HepG2 (cell line): ENCODE data around the gene SMYD5. TPM values are rescaled to one million over a fixed set of nuclear protein-coding genes. Genes with fewer than 3 reads are reported as not detected.

Experiments used
- ERF ChIP-seq: IDR thresholded peaks from 2 replicates; pipeline ENCODE4 v1.6.1; 2018; ENCODE audit warnings: missing biosample characterization, missing genetic modification reagents
- FOXK1 ChIP-seq: sonication (generic); formaldehyde crosslinking; IDR thresholded peaks from 2 replicates; pipeline ENCODE4 v1.4.0; 2020; ENCODE audit warnings: low read depth, missing genetic modification reagents, borderline replicate concordance
- GABPA ChIP-seq, 2 experiments: IDR thresholded peaks; 2 replicates each; pipeline ENCODE4 v1.6.1; 2011 to 2016; ENCODE audit warnings: low read depth in 2 of 2, low read length in 1 of 2, missing biosample characterization in 1 of 2, missing genetic modification characterization in 1 of 2
- JARID2 ChIP-seq: sonication (generic); formaldehyde crosslinking; IDR thresholded peaks from 2 replicates; pipeline ENCODE4 v1.8.1; 2023; ENCODE audit warnings: missing genetic modification reagents, inconsistent platforms; ENCODE audit not compliant: insufficient replicate concordance
- KDM4B ChIP-seq: sonication (generic); formaldehyde crosslinking; IDR thresholded peaks from 2 replicates; pipeline ENCODE4 v1.4.0; 2020; ENCODE audit warnings: missing genetic modification reagents
- MTF2 ChIP-seq: sonication (generic); formaldehyde crosslinking; IDR thresholded peaks from 2 replicates; pipeline ENCODE4 v1.5.0; 2020; ENCODE audit warnings: missing genetic modification reagents, borderline replicate concordance
- NR1H2 ChIP-seq: sonication (generic); formaldehyde crosslinking; IDR thresholded peaks from 2 replicates; pipeline ENCODE4 v1.8.1; 2022; ENCODE audit warnings: low read depth, missing genetic modification reagents, borderline replicate concordance
- SRSF4 ChIP-seq: fragments of 200-400 bp; formaldehyde crosslinking; IDR thresholded peaks from one replicate; pipeline ENCODE4 v1.6.1; 2018; ENCODE audit warnings: mild to moderate bottlenecking, low read depth, low read length, moderate library complexity; ENCODE audit not compliant: poor library complexity, severe bottlenecking
- TARDBP ChIP-seq: sonication (generic); formaldehyde crosslinking; IDR thresholded peaks from 2 replicates; pipeline ENCODE4 v1.8.0; 2022; ENCODE audit warnings: mild to moderate bottlenecking, missing genetic modification reagents
- THAP11 ChIP-seq: IDR thresholded peaks from 2 replicates; pipeline ENCODE4 v1.6.1; 2016; ENCODE audit warnings: missing biosample characterization, missing genetic modification reagents
- ZBTB20 ChIP-seq: sonication (generic); formaldehyde crosslinking; IDR thresholded peaks from 2 replicates; pipeline ENCODE4 v1.8.1; 2023; ENCODE audit warnings: missing genetic modification reagents, low read depth, mild to moderate bottlenecking, borderline replicate concordance
- ZBTB7A ChIP-seq: sonication (generic); formaldehyde crosslinking; IDR thresholded peaks from 2 replicates; pipeline ENCODE4 v1.8.0; 2022; ENCODE audit warnings: mild to moderate bottlenecking, missing genetic modification reagents
- ZNF253 ChIP-seq: sonication (generic); formaldehyde crosslinking; IDR thresholded peaks from 2 replicates; pipeline ENCODE4 v1.8.0; 2022; ENCODE audit warnings: mild to moderate bottlenecking, missing genetic modification reagents, borderline replicate concordance
- ZNF546 ChIP-seq: sonication (generic); formaldehyde crosslinking; conservative IDR thresholded peaks from 2 replicates; pipeline ENCODE4 v1.8.1; 2023; ENCODE audit warnings: mild to moderate bottlenecking, missing genetic modification reagents
- ZNF703 ChIP-seq: sonication (generic); formaldehyde crosslinking; IDR thresholded peaks from 2 replicates; pipeline ENCODE4 v1.5.1; 2020; ENCODE audit warnings: missing genetic modification reagents, mild to moderate bottlenecking, moderate library complexity, borderline replicate concordance
- polyA plus RNA-seq, 8 experiments: library from polyadenylated mRNA; depleted of rRNA in 3 of 8; stranded (reverse) in 7 of 8; unstranded in 1 of 8; fragments of >200 nt; fragmentation: Illumina TruSeq in 4 of 8; extraction: Trizol in 4 of 8; gene quantifications; 2 replicates each; pipeline versions ENCODE4 v1.2.1 to v1.2.3, GENCODE V29; 2011 to 2016; ENCODE audit warnings: low read depth in 4 of 8, missing spikeins in 1 of 8, mixed read lengths in 1 of 8; ENCODE audit not compliant: insufficient read depth in 1 of 8
- total RNA-seq, 5 experiments: library from RNA; depleted of rRNA; stranded (reverse); fragments of >200 nt; fragmentation: Illumina TruSeq; extraction: Trizol; gene quantifications; 2 replicates each; pipeline ENCODE4 v1.2.3, GENCODE V29; 2016; ENCODE audit warnings: low read depth in 1 of 5
- TF ChIP-seq, protein P1 (sequence below): sonication (generic); formaldehyde crosslinking; IDR thresholded peaks from 2 replicates; pipeline ENCODE4 v1.5.1; 2020; ENCODE audit warnings: missing genetic modification reagents, mild to moderate bottlenecking, borderline replicate concordance
- TF ChIP-seq, protein P2 (sequence below): sonication (generic); formaldehyde crosslinking; IDR thresholded peaks from 2 replicates; pipeline ENCODE4 v1.4.0; 2020; ENCODE audit warnings: missing genetic modification reagents
- TF ChIP-seq, protein P3 (sequence below): sonication (generic); formaldehyde crosslinking; conservative IDR thresholded peaks from 2 replicates; pipeline ENCODE4 v1.8.0; 2022; ENCODE audit warnings: low read depth, missing genetic modification reagents
- TF ChIP-seq, protein P4 (sequence below): sonication (generic); formaldehyde crosslinking; IDR thresholded peaks from 2 replicates; pipeline ENCODE4 v1.4.0; 2020; ENCODE audit warnings: mild to moderate bottlenecking, missing genetic modification reagents

SMYD5 gene
- total and polyA plus RNA-seq, 2 of the 13 experiments (the other 11 are each of a cell fraction or from before 2014, with no cell fraction given): 55.8 to 70.4 TPM

DNA sequence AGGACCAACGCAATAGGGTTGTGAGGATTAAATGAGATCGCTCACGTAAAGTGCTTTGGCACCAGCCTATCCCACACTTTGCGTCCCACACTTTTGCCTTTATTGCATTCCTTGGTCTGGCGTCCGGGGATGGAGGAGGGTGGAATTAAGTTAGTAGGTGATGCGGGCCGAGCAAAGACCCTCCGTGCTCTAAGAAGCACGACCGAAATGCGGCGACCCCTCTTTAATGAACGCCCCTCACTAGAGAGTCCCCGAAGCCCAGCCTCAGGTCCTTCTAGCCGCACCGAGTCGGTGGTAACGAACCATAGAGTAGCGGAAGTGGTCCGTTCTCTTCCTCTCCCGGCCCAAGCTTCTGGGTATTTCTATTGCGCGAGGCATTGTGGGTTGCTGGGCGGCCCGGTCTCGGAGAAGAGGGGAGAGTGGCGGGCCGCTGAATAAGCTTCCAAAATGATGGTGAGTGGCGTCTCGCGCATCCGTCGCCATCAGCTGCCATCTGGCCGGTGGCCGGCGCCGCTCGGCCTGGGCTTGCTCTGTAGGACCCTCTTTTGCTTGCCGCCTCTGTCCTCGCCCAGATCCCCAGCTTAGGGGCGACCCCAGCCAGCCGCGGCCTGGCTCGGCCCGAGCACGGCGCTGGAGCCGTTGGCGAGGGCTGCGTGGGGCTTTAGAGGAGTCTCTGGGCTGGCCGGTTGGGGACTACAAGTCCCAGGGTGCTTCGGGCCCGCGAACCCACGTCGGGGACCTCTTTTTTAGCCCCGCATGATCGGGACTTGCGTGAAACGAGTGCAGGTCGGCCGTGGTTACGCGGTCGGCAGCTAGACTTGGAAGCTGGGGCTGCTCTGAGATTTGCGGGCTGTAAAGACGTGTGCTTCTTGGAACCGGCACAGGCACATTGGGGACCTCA is 20.1 kb downstream of the SMYD5 start, which contains the start of gene CCT7 (continued):
- TF ChIP-seq, protein P1, sequence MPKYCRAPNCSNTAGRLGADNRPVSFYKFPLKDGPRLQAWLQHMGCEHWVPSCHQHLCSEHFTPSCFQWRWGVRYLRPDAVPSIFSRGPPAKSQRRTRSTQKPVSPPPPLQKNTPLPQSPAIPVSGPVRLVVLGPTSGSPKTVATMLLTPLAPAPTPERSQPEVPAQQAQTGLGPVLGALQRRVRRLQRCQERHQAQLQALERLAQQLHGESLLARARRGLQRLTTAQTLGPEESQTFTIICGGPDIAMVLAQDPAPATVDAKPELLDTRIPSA (CRISPR knock-in tag): 0 out of 2 replicates have a peak, but pooled peaks have one; percentile 39
- TF ChIP-seq, protein P2, sequence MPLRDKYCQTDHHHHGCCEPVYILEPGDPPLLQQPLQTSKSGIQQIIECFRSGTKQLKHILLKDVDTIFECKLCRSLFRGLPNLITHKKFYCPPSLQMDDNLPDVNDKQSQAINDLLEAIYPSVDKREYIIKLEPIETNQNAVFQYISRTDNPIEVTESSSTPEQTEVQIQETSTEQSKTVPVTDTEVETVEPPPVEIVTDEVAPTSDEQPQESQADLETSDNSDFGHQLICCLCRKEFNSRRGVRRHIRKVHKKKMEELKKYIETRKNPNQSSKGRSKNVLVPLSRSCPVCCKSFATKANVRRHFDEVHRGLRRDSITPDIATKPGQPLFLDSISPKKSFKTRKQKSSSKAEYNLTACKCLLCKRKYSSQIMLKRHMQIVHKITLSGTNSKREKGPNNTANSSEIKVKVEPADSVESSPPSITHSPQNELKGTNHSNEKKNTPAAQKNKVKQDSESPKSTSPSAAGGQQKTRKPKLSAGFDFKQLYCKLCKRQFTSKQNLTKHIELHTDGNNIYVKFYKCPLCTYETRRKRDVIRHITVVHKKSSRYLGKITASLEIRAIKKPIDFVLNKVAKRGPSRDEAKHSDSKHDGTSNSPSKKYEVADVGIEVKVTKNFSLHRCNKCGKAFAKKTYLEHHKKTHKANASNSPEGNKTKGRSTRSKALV (CRISPR knock-in tag): no peak; the same call in 1 of the 2 replicates
- TF ChIP-seq ZNF703 (CRISPR knock-in tag): peak; percentile 75
- TF ChIP-seq, protein P3, sequence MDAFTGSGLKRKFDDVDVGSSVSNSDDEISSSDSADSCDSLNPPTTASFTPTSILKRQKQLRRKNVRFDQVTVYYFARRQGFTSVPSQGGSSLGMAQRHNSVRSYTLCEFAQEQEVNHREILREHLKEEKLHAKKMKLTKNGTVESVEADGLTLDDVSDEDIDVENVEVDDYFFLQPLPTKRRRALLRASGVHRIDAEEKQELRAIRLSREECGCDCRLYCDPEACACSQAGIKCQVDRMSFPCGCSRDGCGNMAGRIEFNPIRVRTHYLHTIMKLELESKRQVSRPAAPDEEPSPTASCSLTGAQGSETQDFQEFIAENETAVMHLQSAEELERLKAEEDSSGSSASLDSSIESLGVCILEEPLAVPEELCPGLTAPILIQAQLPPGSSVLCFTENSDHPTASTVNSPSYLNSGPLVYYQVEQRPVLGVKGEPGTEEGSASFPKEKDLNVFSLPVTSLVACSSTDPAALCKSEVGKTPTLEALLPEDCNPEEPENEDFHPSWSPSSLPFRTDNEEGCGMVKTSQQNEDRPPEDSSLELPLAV (CRISPR knock-in tag): no peak
- peak; percentile 92; the same call in 1 of the 2 replicates for TF ChIP-seq ZBTB20
- peak; percentile 88 for TF ChIP-seq GABPA (IDR thresholded peaks at IDR 0.05; ENCODE audit: low read depth, low read length)
- peak; percentile 98 for TF ChIP-seq GABPA (CRISPR knock-in tag; IDR thresholded peaks at IDR 0.05; ENCODE audit: low read depth)
- peak; percentile 84 for TF ChIP-seq FOXK1
- TF ChIP-seq, protein P4, sequence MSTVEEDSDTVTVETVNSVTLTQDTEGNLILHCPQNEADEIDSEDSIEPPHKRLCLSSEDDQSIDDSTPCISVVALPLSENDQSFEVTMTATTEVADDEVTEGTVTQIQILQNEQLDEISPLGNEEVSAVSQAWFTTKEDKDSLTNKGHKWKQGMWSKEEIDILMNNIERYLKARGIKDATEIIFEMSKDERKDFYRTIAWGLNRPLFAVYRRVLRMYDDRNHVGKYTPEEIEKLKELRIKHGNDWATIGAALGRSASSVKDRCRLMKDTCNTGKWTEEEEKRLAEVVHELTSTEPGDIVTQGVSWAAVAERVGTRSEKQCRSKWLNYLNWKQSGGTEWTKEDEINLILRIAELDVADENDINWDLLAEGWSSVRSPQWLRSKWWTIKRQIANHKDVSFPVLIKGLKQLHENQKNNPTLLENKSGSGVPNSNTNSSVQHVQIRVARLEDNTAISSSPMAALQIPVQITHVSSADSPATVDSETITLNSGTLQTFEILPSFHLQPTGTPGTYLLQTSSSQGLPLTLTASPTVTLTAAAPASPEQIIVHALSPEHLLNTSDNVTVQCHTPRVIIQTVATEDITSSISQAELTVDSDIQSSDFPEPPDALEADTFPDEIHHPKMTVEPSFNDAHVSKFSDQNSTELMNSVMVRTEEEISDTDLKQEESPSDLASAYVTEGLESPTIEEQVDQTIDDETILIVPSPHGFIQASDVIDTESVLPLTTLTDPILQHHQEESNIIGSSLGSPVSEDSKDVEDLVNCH: peak; percentile 87; the same call in 1 of the 2 replicates
- TF ChIP-seq JARID2 (CRISPR knock-in tag): peak; percentile 84
- no peak for TF ChIP-seq MTF2 (CRISPR knock-in tag)
- TF ChIP-seq SRSF4: no peak
- TF ChIP-seq ZBTB7A (CRISPR knock-in tag): no peak
- peak; percentile 70; the same call in 1 of the 2 replicates for TF ChIP-seq ERF (CRISPR knock-in tag)
- peak; percentile 97 for TF ChIP-seq TARDBP (CRISPR knock-in tag)
- peak; percentile 81; the same call in 1 of the 2 replicates for TF ChIP-seq NR1H2 (CRISPR knock-in tag)
- peak; percentile 58; the same call in 1 of the 2 replicates for TF ChIP-seq ZNF546 (CRISPR knock-in tag)
- TF ChIP-seq THAP11 (CRISPR knock-in tag): peak; percentile 96
- TF ChIP-seq ZNF253: no peak
- TF ChIP-seq KDM4B: peak; percentile 83; the same call in 1 of the 2 replicates
